ENCODE measurements around the gene TCF12. TPM values are rescaled to one million over a fixed set of nuclear protein-coding genes. Genes with fewer than 3 reads are reported as not detected.

Gene TCF12
- polyA plus RNA-seq (2011; rRNA removed) (410 and 447 TPM in 2 replicates), polyA minus RNA-seq (2011; rRNA and poly(A)+ RNA removed) (637 and 703 TPM in 2 replicates)

GRCh38 chr15:56918046-56918938 is at the start of gene TCF12:
Gene TCF12, plus strand, starts transcription at chr15:56918644. Its CDS starts 1,270 bp downstream, at chr15:56919914.
- DNase-seq (ENCODE audit: low read depth, low spot score), result peak; percentile 95
- H3K27me3 ChIP-seq (ENCODE audit: control insufficient read depth, insufficient read depth, low read length), result no peaks in the 10 kb centered on the region
- POLR2A ChIA-PET, result interaction anchor here (0.6 to 2.0 kb wide), 7 partner anchors 19 to 300 kb away, joined by 3 to 27 read pairs (median 3); no protein-coding TSS in a partner anchor

DNA sequence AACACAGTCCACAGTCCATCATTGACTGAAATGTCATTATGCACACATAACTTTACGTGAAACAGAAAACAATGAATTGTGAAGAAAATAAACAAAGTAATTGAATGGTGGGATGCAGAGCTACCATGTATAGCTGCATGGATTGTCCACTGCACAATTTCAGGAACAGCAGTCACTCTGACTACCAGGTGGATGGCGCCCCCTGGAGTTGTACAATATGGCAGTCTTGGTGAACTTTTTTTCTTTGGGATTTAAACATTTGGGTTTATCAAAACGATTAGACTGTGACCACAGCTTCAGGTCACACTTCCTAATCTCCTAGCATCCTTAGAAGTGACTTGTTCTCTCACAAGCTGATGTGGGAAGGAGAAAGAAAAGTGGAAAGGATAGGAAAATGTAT is 48.9 kb upstream of the TCF12 start:
- TF ChIP-seq, protein P1, sequence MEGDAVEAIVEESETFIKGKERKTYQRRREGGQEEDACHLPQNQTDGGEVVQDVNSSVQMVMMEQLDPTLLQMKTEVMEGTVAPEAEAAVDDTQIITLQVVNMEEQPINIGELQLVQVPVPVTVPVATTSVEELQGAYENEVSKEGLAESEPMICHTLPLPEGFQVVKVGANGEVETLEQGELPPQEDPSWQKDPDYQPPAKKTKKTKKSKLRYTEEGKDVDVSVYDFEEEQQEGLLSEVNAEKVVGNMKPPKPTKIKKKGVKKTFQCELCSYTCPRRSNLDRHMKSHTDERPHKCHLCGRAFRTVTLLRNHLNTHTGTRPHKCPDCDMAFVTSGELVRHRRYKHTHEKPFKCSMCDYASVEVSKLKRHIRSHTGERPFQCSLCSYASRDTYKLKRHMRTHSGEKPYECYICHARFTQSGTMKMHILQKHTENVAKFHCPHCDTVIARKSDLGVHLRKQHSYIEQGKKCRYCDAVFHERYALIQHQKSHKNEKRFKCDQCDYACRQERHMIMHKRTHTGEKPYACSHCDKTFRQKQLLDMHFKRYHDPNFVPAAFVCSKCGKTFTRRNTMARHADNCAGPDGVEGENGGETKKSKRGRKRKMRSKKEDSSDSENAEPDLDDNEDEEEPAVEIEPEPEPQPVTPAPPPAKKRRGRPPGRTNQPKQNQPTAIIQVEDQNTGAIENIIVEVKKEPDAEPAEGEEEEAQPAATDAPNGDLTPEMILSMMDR (IDR thresholded peaks at IDR 0.05; ENCODE audit: low read depth, low read length), result peak; percentile 43
- DNase-seq (ENCODE audit: low read depth, low spot score), result no peak
- ChIA-PET POLR2A (interaction anchor here (0.7 to 0.8 kb wide), 2 partner anchors 48 to 415 kb away, joined by 3 to 6 read pairs; no protein-coding TSS in a partner anchor), CTCF (interaction anchor here (0.6 to 2.7 kb wide), 8 partner anchors 12 to 441 kb away, joined by 3 to 13 read pairs (median 4); no protein-coding TSS in a partner anchor)
- H3K9me3 ChIP-seq (ENCODE audit: control insufficient read depth, insufficient read depth, low read length), result no peaks in the 10 kb centered on the region
- H3K4me3 ChIP-seq (ENCODE audit: low read depth, low read length), result no peak overlapping the region
- no peak overlapping the region for H3K27ac ChIP-seq (ENCODE audit: low read depth, low read length)
- no peaks in the 10 kb centered on the region for H3K27me3 ChIP-seq (ENCODE audit: control insufficient read depth, insufficient read depth, low read length)

More at GRCh38 chr15:56918046-56918938, at the start of gene TCF12:
- CTCF ChIA-PET, result interaction anchor here (0.5 to 1.0 kb wide), 9 partner anchors 9 to 1046 kb away, joined by 3 to 6 read pairs (median 3); no protein-coding TSS in a partner anchor
- Histone ChIP-seq H3K9me3 (ENCODE audit: control insufficient read depth, insufficient read depth, low read length) (peaks cover 3% of the 10 kb centered on the region; the same call in 1 of the 2 replicates), H3K4me3 (ENCODE audit: low read depth, low read length) (peak within 1 kb of the TSS; percentile 87), H3K27ac (ENCODE audit: low read depth, low read length) (peak within 1 kb of the TSS; percentile 93)
- TF ChIP-seq, protein P1 (IDR thresholded peaks at IDR 0.05; ENCODE audit: low read depth, low read length), result peak; percentile 51

DNA sequence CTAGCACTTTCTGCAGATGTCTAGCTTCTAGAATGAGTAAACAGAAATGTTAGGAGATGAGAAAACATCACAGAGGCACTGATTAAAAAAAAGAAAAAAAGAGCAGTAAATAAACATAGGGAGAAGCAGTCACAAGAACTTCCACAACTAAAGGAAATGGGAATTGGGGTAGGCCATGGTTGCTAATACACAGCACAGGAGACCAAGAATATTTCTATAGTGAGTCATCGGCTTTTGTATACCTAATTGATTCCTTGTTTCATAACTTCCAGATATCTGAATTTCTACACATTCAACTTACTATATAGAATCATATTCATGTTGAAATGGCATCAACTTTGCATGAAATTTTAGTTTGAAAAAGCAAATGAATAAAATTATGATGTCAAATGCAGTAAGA is 47.3 kb upstream of the TCF12 start:
- Histone ChIP-seq H3K9me3 (ENCODE audit: control insufficient read depth, insufficient read depth, low read length) (no peaks in the 10 kb centered on the region), H3K27ac (ENCODE audit: low read depth, low read length) (no peak overlapping the region), H3K4me3 (ENCODE audit: low read depth, low read length) (no peak overlapping the region), H3K27me3 (ENCODE audit: control insufficient read depth, insufficient read depth, low read length) (no peaks in the 10 kb centered on the region)
- ChIA-PET POLR2A (no interaction called here), CTCF (interaction anchor here (1.2 to 3.1 kb wide), 2 partner anchors 374 to 380 kb away, joined by 3 to 15 read pairs; no protein-coding TSS in a partner anchor)
- DNase-seq (ENCODE audit: low read depth, low spot score), result peak; percentile 67
- TF ChIP-seq, protein P1 (IDR thresholded peaks at IDR 0.05; ENCODE audit: low read depth, low read length), result no peak

- no peaks in the 10 kb centered on the region for H3K9me3 ChIP-seq (ENCODE audit: control insufficient read depth, insufficient read depth, low read length)
- no peak overlapping the region for H3K27ac ChIP-seq (ENCODE audit: low read depth, low read length)
- ChIA-PET POLR2A (interaction anchor here (1.5 kb wide), 1 partner anchor 47 kb away, joined by 3 read pairs; the partner anchor contains the start of gene TCF12), CTCF (interaction anchor here (0.9 to 3.1 kb wide), 3 partner anchors 266 to 380 kb away, joined by 3 to 15 read pairs (median 4); no protein-coding TSS in a partner anchor)
- TF ChIP-seq, protein P1 (IDR thresholded peaks at IDR 0.05; ENCODE audit: low read depth, low read length), result no peak
- DNase-seq (ENCODE audit: low read depth, low spot score), result no peak
- H3K27me3 ChIP-seq (ENCODE audit: control insufficient read depth, insufficient read depth, low read length), result no peaks in the 10 kb centered on the region
- no peak overlapping the region for H3K4me3 ChIP-seq (ENCODE audit: low read depth, low read length)
Measured at GRCh38 chr15:56871867-56872266, 46.6 kb upstream of the TCF12 start.

Measured in AG04450 (cell line).